Measurements from ENCODE around the gene TMEM131L.

The TMEM131L gene

DNA sequence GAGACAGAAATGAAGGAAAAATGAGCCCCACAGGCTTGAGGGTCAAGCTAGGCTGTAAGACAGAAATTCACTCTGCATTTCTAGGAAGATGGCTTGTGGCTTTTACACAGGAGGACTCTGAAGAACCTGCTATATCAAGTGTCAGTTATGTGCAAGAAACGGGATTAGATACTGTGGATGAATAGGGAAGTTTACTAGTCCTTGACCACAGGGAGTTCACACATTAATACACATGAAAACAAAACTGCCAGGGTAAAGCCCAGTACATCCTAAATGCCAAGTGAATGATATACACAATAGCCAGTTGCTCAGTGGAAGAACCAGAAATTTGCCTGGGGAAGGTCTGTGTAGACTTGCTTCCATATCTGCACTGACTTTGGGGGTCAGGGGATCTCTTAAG is 53.5 kb downstream of the TMEM131L start:
- TF ChIP-seq, protein P1, sequence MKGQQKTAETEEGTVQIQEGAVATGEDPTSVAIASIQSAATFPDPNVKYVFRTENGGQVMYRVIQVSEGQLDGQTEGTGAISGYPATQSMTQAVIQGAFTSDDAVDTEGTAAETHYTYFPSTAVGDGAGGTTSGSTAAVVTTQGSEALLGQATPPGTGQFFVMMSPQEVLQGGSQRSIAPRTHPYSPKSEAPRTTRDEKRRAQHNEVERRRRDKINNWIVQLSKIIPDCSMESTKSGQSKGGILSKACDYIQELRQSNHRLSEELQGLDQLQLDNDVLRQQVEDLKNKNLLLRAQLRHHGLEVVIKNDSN (IDR thresholded peaks at IDR 0.05) = no peak
- TF ChIP-seq CREB1 (IDR thresholded peaks at IDR 0.05; ENCODE audit: low read depth) (no peak), ZBTB7A (IDR thresholded peaks at IDR 0.05; ENCODE audit: low read depth) (no peak), EP300 (IDR thresholded peaks at IDR 0.05; ENCODE audit: borderline replicate concordance) (no peak), FOXM1 (IDR thresholded peaks at IDR 0.05; ENCODE audit: borderline replicate concordance, low read depth) (no peak), RAD21 (IDR thresholded peaks at IDR 0.05; ENCODE audit: low read depth) (no peak), YY1 (IDR thresholded peaks at IDR 0.05; ENCODE audit: low read depth) (no peak), EGR1 (IDR thresholded peaks at IDR 0.05) (no peak), TEAD4 (IDR thresholded peaks at IDR 0.05) (no peak), CEBPB (IDR thresholded peaks at IDR 0.05) (no peak), TAF1 (IDR thresholded peaks at IDR 0.05; ENCODE audit: low read depth) (no peak), TCF12 (IDR thresholded peaks at IDR 0.05; ENCODE audit: low read depth) (no peak), NFIC (IDR thresholded peaks at IDR 0.05) (no peak)
- TF ChIP-seq, protein P2, sequence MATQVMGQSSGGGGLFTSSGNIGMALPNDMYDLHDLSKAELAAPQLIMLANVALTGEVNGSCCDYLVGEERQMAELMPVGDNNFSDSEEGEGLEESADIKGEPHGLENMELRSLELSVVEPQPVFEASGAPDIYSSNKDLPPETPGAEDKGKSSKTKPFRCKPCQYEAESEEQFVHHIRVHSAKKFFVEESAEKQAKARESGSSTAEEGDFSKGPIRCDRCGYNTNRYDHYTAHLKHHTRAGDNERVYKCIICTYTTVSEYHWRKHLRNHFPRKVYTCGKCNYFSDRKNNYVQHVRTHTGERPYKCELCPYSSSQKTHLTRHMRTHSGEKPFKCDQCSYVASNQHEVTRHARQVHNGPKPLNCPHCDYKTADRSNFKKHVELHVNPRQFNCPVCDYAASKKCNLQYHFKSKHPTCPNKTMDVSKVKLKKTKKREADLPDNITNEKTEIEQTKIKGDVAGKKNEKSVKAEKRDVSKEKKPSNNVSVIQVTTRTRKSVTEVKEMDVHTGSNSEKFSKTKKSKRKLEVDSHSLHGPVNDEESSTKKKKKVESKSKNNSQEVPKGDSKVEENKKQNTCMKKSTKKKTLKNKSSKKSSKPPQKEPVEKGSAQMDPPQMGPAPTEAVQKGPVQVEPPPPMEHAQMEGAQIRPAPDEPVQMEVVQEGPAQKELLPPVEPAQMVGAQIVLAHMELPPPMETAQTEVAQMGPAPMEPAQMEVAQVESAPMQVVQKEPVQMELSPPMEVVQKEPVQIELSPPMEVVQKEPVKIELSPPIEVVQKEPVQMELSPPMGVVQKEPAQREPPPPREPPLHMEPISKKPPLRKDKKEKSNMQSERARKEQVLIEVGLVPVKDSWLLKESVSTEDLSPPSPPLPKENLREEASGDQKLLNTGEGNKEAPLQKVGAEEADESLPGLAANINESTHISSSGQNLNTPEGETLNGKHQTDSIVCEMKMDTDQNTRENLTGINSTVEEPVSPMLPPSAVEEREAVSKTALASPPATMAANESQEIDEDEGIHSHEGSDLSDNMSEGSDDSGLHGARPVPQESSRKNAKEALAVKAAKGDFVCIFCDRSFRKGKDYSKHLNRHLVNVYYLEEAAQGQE (IDR thresholded peaks at IDR 0.05; ENCODE audit: low read depth) = no peak
- TF ChIP-seq, protein P3, sequence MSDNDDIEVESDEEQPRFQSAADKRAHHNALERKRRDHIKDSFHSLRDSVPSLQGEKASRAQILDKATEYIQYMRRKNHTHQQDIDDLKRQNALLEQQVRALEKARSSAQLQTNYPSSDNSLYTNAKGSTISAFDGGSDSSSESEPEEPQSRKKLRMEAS (IDR thresholded peaks at IDR 0.05) = no peak

DNA sequence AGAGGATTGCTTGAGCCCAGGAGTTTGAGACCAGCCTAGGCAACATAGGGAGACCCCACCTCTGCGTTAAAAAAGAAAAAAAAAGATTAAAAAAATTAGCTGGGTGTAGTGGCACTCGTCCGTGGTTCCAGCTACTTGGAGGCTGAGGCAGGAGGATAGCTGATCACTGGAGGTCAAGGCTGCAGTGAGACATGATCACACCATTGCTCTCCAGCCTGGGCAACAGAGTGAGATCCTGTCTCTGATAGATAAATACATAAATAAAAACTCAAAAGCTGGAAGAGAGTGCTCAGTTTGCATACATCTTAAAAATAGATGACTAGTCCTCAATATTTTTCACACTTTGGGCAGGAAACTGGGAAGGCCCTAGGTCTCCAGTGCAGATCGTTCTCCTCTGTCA is 54.1 kb downstream of the TMEM131L start:
- no peak for TF ChIP-seq YY1 (IDR thresholded peaks at IDR 0.05; ENCODE audit: low read depth)
- TF ChIP-seq EGR1 (IDR thresholded peaks at IDR 0.05) = no peak
- no peak for TF ChIP-seq TEAD4 (IDR thresholded peaks at IDR 0.05)
- no peak for TF ChIP-seq RAD21 (IDR thresholded peaks at IDR 0.05; ENCODE audit: low read depth)
- no peak for TF ChIP-seq CEBPB (IDR thresholded peaks at IDR 0.05)
- TF ChIP-seq CREB1 (IDR thresholded peaks at IDR 0.05; ENCODE audit: low read depth) = no peak
- no peak for TF ChIP-seq FOXM1 (IDR thresholded peaks at IDR 0.05; ENCODE audit: borderline replicate concordance, low read depth)
- no peak for TF ChIP-seq TCF12 (IDR thresholded peaks at IDR 0.05; ENCODE audit: low read depth)
- TF ChIP-seq EP300 (IDR thresholded peaks at IDR 0.05; ENCODE audit: borderline replicate concordance) = no peak
- TF ChIP-seq, protein P3 (IDR thresholded peaks at IDR 0.05) = no peak
- TF ChIP-seq TAF1 (IDR thresholded peaks at IDR 0.05; ENCODE audit: low read depth) = no peak

DNA sequence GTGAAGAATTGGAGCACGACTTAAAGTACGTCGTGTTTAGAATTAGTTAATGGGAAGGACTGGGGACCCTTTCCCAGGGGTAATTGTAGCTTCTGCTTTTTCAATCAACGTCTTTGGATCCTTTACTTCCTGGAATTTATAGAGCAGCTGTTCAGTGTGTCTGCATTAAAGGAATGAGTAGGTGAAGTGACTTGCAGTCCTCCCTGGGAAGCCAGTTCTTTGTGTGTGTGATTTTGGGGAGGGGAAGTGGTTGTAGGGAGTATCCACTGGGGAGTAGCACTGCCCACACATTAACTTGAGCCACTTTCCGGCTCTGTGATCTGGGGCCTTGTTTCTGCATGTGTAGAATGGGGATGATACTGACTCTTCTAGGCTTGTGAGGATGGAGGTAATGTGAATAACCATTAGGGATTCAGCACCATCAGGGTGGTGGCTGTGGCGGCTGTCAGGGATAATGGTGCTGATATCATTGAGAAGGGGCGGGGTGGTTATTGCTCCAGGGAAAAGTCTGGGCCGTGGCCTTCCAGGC is 54.7 kb downstream of the TMEM131L start:
- TF ChIP-seq, protein P2 (IDR thresholded peaks at IDR 0.05; ENCODE audit: low read depth) = no peak
- TF ChIP-seq EP300 (IDR thresholded peaks at IDR 0.05; ENCODE audit: borderline replicate concordance) (no peak), NFIC (IDR thresholded peaks at IDR 0.05) (no peak), FOXM1 (IDR thresholded peaks at IDR 0.05; ENCODE audit: borderline replicate concordance, low read depth) (no peak), YY1 (IDR thresholded peaks at IDR 0.05; ENCODE audit: low read depth) (no peak), ZBTB7A (IDR thresholded peaks at IDR 0.05; ENCODE audit: low read depth) (no peak), RAD21 (IDR thresholded peaks at IDR 0.05; ENCODE audit: low read depth) (no peak), CEBPB (IDR thresholded peaks at IDR 0.05) (no peak), TAF1 (IDR thresholded peaks at IDR 0.05; ENCODE audit: low read depth) (no peak), TEAD4 (IDR thresholded peaks at IDR 0.05) (no peak)
- TF ChIP-seq, protein P3 (IDR thresholded peaks at IDR 0.05) = no peak

DNA sequence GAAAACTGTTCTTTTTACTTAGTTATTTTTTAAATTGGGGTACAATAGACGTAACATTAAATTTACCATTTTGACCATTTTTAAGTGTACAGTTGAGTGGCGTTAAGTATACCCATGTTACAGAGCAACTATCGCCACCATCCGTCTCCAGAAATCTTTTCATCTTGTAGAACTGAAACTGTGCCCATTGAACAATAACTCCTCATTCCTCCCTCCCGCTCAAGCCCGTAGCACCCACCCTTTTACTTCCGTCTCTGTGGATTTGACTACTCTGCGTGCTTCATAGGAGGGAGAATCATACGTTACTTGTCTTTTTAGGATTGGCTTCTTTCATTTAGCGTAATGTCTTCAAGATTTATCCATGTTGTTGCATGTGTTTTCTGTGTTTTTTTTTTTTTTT is 55.3 kb downstream of the TMEM131L start:
- TF ChIP-seq RAD21 (IDR thresholded peaks at IDR 0.05; ENCODE audit: low read depth) (no peak), TAF1 (IDR thresholded peaks at IDR 0.05; ENCODE audit: low read depth) (no peak), ZBTB7A (IDR thresholded peaks at IDR 0.05; ENCODE audit: low read depth) (no peak), FOXM1 (IDR thresholded peaks at IDR 0.05; ENCODE audit: borderline replicate concordance, low read depth) (no peak), YY1 (IDR thresholded peaks at IDR 0.05; ENCODE audit: low read depth) (no peak), NFIC (IDR thresholded peaks at IDR 0.05) (no peak), EP300 (IDR thresholded peaks at IDR 0.05; ENCODE audit: borderline replicate concordance) (no peak), TEAD4 (IDR thresholded peaks at IDR 0.05) (no peak), CEBPB (IDR thresholded peaks at IDR 0.05) (no peak), TCF12 (IDR thresholded peaks at IDR 0.05; ENCODE audit: low read depth) (no peak), EGR1 (IDR thresholded peaks at IDR 0.05) (no peak), CREB1 (IDR thresholded peaks at IDR 0.05; ENCODE audit: low read depth) (no peak)
- TF ChIP-seq, protein P3 (IDR thresholded peaks at IDR 0.05) = no peak
- TF ChIP-seq, protein P1 (IDR thresholded peaks at IDR 0.05) = no peak
- TF ChIP-seq, protein P2 (IDR thresholded peaks at IDR 0.05; ENCODE audit: low read depth) = no peak

Data from Ishikawa (cell line).